T-cell (primary cell): ENCODE measurements around the gene AGTR1. TPM values are rescaled to one million over a fixed set of nuclear protein-coding genes. Genes with fewer than 3 reads are reported as not detected.

Source experiments
- ATAC-seq, 4 experiments: fragments of 200-7000 bp in 3 of 4; fragments of 150-1000 bp in 1 of 4; cut with Tn5 transposase; replicated peaks in 1 of 4; 1 replicate in 3 of 4; 2 replicates in 1 of 4; pipeline ENCODE4 v1.10.0; 2021; ENCODE audit warnings: moderate library complexity in 3 of 4, mild to moderate bottlenecking in 2 of 4, moderate number of reproducible peaks in 1 of 4
- CTCF ChIA-PET, 2 donors: fragments of 300-600 bp; sonication (Branson Sonifier 250); formaldehyde crosslinking; loops; one replicate each; lab custom pipeline; 2022; ENCODE audit warnings: antibody characterized with exemption in 2 of 2; lab: Charles Lee
- POLR2A ChIA-PET, 2 donors: fragments of 300-600 bp; sonication (Branson Sonifier 250); formaldehyde crosslinking; loops; one replicate each; lab custom pipeline; 2022; ENCODE audit warnings: antibody characterized with exemption in 2 of 2; lab: Charles Lee
- DNase-seq, 35 experiments: peaks; one replicate each; pipeline versions ENCODE4 v3.0.0 to v3.0.0-alpha.2; 2013 to 2023
- H3K27ac ChIP-seq: one replicate; pipeline ENCODE4 v1.5.1; 2013; ENCODE audit warnings: low read length
- H3K27me3 ChIP-seq, 2 experiments: replicated peaks in 1 of 2; 1 replicate in 1 of 2; 2 replicates in 1 of 2; pipeline versions ENCODE4 v1.6.1 to v1.7.0; 2013; ENCODE audit warnings: low read length in 1 of 2, mixed read lengths in 1 of 2; ENCODE audit not compliant: control insufficient read depth in 2 of 2, insufficient read depth in 2 of 2; ENCODE audit errors: extremely low read depth in 1 of 2
- H3K36me3 ChIP-seq, 2 donors: 1 replicate in 1 of 2; 2 replicates in 1 of 2; pipeline versions ENCODE4 v1.6.1 to v1.7.0; 2013; ENCODE audit warnings: low read length in 1 of 2; ENCODE audit not compliant: control insufficient read depth in 2 of 2, insufficient read depth in 1 of 2; ENCODE audit errors: extremely low read depth in 1 of 2
- H3K4me1 ChIP-seq, 2 experiments: 1 replicate in 1 of 2; 2 replicates in 1 of 2; pipeline versions ENCODE4 v1.6.1 to v1.7.0; 2013; ENCODE audit warnings: low read length in 2 of 2, mixed read lengths in 1 of 2; ENCODE audit not compliant: insufficient read depth in 2 of 2, control insufficient read depth in 1 of 2; ENCODE audit errors: extremely low read depth in 1 of 2
- H3K4me3 ChIP-seq, 2 donors: 1 replicate in 1 of 2; 2 replicates in 1 of 2; pipeline versions ENCODE4 v1.5.1 to v1.7.0; 2013; ENCODE audit warnings: mild to moderate bottlenecking in 2 of 2, low read length in 1 of 2, moderate library complexity in 1 of 2; ENCODE audit not compliant: control insufficient read depth in 1 of 2; ENCODE audit errors: extremely low read depth in 1 of 2
- H3K9me3 ChIP-seq: 2 replicates; pipeline ENCODE4 v1.7.0; 2013
- H3K27ac Mint-ChIP-seq, 2 donors: one replicate each; pipeline ENCODE4 v1.8.0; 2020 to 2021; ENCODE audit warnings: mild to moderate bottlenecking in 2 of 2, mixed read lengths in 2 of 2
- H3K27me3 Mint-ChIP-seq, 2 donors: one replicate each; pipeline ENCODE4 v1.8.0; 2021 to 2022; ENCODE audit warnings: mixed read lengths in 2 of 2
- H3K36me3 Mint-ChIP-seq: one replicate; pipeline ENCODE4 v1.8.0; 2021; ENCODE audit warnings: mixed read lengths
- H3K4me1 Mint-ChIP-seq, 3 donors: one replicate each; pipeline ENCODE4 v1.8.0; 2020 to 2022; ENCODE audit warnings: mixed read lengths in 3 of 3, mild to moderate bottlenecking in 1 of 3
- H3K4me3 Mint-ChIP-seq, 3 donors: one replicate each; pipeline ENCODE4 v1.8.0; 2020 to 2022; ENCODE audit warnings: mild to moderate bottlenecking in 3 of 3, mixed read lengths in 3 of 3, moderate library complexity in 3 of 3
- H3K9me3 Mint-ChIP-seq, 3 donors: one replicate each; pipeline ENCODE4 v1.8.0; 2020 to 2022; ENCODE audit warnings: mixed read lengths in 3 of 3
- WGBS: methylation state at CpG from one replicate; pipeline ENCODE4 v1.1.5; 2013; ENCODE audit warnings: missing lambda C conversion rate; ENCODE audit not compliant: insufficient coverage; 5-methylcytosine and 5-hydroxymethylcytosine counted together
- total RNA-seq, 35 experiments: library from RNA in 6 of 35; stranded (reverse) in 6 of 35; fragments of 120-200 nt in 1 of 35; gene quantifications; one replicate each; pipeline versions ENCODE4 v1.2.1 to v1.2.4 and lab custom pipeline; 2013 to 2026

Gene AGTR1
- total RNA-seq (not detected), total RNA-seq (lab: John Stamatoyannopoulos, UW) (0 reads per million in 29 experiments)
- total RNA-seq (2013), result 0.07 TPM

GRCh38 chr3:148697306-148698189 lies at the start of gene AGTR1:
TSS of gene AGTR1 (plus strand) at chr3:148697903. CDS start at chr3:148741036, 43,133 bp downstream.
- peaks cover 2 to 9% (median 4%) of the 10 kb centered on the region in 3 donors for H3K9me3 Mint-ChIP-seq
- ChIA-PET POLR2A (no interaction called here), CTCF (no interaction called here)
- Histone ChIP-seq H3K36me3 (no peaks in the 10 kb centered on the region), H3K9me3 (no peaks in the 10 kb centered on the region), H3K4me1 (no peaks in the 10 kb centered on the region), H3K4me3 (peak within 1 kb of the TSS in 1 of 2 donors; percentile 38), H3K27ac (no peak within 1 kb of the TSS), H3K27me3 (peaks cover 0 to 13% of the 10 kb centered on the region in 2 experiments)
- H3K4me3 Mint-ChIP-seq, result no peak within 1 kb of the TSS
- H3K36me3 Mint-ChIP-seq, result no peaks in the 10 kb centered on the region
- ATAC-seq (no peak), DNase-seq (no peak)
- no peak within 1 kb of the TSS for H3K27ac Mint-ChIP-seq
- 7% methylated on average over 54 of the region's 61 CpGs for WGBS
- peaks cover 21 to 27% of the 10 kb centered on the region in 2 donors for H3K27me3 Mint-ChIP-seq
- no peaks in the 10 kb centered on the region for H3K4me1 Mint-ChIP-seq

GRCh38 chr3:148648685-148649352 lies 48.9 kb upstream of the AGTR1 start:
- Mint-ChIP-seq H3K36me3 (no peaks in the 10 kb centered on the region), H3K27me3 (no peaks in the 10 kb centered on the region), H3K4me1 (no peaks in the 10 kb centered on the region), H3K27ac (no peak overlapping the region), H3K4me3 (no peak overlapping the region), H3K9me3 (peaks cover 0 to 2% (median 0%) of the 10 kb centered on the region in 3 donors)
- no peak overlapping the region for H3K27ac ChIP-seq
- DNase-seq, result no peak
- no peaks in the 10 kb centered on the region for H3K4me1 ChIP-seq
- WGBS, result no CpG with 5 or more reads among the region's 3 CpGs
- no peak for ATAC-seq
- no peak overlapping the region for H3K4me3 ChIP-seq
- no peaks in the 10 kb centered on the region for H3K36me3 ChIP-seq
- ChIA-PET POLR2A (no interaction called here), CTCF (no interaction called here)
- no peaks in the 10 kb centered on the region for H3K27me3 ChIP-seq
- H3K9me3 ChIP-seq, result no peaks in the 10 kb centered on the region

GRCh38 chr3:148651549-148651948 lies 46.2 kb upstream of the AGTR1 start:
- DNase-seq, result no peak
- Mint-ChIP-seq H3K36me3 (no peaks in the 10 kb centered on the region), H3K9me3 (peaks cover 0 to 4% (median 0%) of the 10 kb centered on the region in 3 donors), H3K27ac (no peak overlapping the region), H3K4me1 (no peaks in the 10 kb centered on the region), H3K27me3 (no peaks in the 10 kb centered on the region), H3K4me3 (no peak overlapping the region)
- H3K36me3 ChIP-seq, result no peaks in the 10 kb centered on the region
- POLR2A ChIA-PET, result no interaction called here
- H3K27ac ChIP-seq, result no peak overlapping the region
- no peaks in the 10 kb centered on the region for H3K4me1 ChIP-seq
- no peak overlapping the region for H3K4me3 ChIP-seq
- CTCF ChIA-PET, result no interaction called here
- ATAC-seq, result no peak
- H3K9me3 ChIP-seq, result no peaks in the 10 kb centered on the region
- H3K27me3 ChIP-seq, result no peaks in the 10 kb centered on the region
- no CpG with 5 or more reads among the region's 6 CpGs for WGBS

- ChIA-PET POLR2A (no interaction called here), CTCF (no interaction called here)
- Histone ChIP-seq H3K4me3 (no peak overlapping the region), H3K4me1 (no peaks in the 10 kb centered on the region), H3K36me3 (no peaks in the 10 kb centered on the region), H3K27ac (no peak overlapping the region), H3K27me3 (no peaks in the 10 kb centered on the region), H3K9me3 (no peaks in the 10 kb centered on the region)
- Mint-ChIP-seq H3K4me3 (no peak overlapping the region), H3K36me3 (no peaks in the 10 kb centered on the region), H3K27ac (no peak overlapping the region), H3K27me3 (no peaks in the 10 kb centered on the region), H3K9me3 (peaks cover 0 to 8% (median 4%) of the 10 kb centered on the region in 3 donors), H3K4me1 (no peaks in the 10 kb centered on the region)
- DNase-seq, result no peak
- no peak for ATAC-seq
- WGBS, result no CpG with 5 or more reads among the region's 4 CpGs
Measured at GRCh38 chr3:148654433-148654832, 43.3 kb upstream of the AGTR1 start.

- ATAC-seq, result no peak
- WGBS, result no CpG with 5 or more reads among the region's 4 CpGs
Measured at GRCh38 chr3:148657470-148657869, 40.2 kb upstream of the AGTR1 start.

GRCh38 chr3:148659512-148659911 lies 38.2 kb upstream of the AGTR1 start:
- Histone ChIP-seq H3K27me3 (no peaks in the 10 kb centered on the region), H3K4me1 (no peaks in the 10 kb centered on the region), H3K27ac (no peak overlapping the region), H3K9me3 (no peaks in the 10 kb centered on the region), H3K4me3 (no peak overlapping the region), H3K36me3 (no peaks in the 10 kb centered on the region)
- no CpG with 5 or more reads among the region's 1 CpG for WGBS
- Mint-ChIP-seq H3K36me3 (no peaks in the 10 kb centered on the region), H3K27me3 (no peaks in the 10 kb centered on the region), H3K4me3 (no peak overlapping the region), H3K4me1 (no peaks in the 10 kb centered on the region), H3K27ac (no peak overlapping the region), H3K9me3 (peaks cover 0 to 9% (median 4%) of the 10 kb centered on the region in 3 donors)
- ChIA-PET CTCF (no interaction called here), POLR2A (no interaction called here)
- DNase-seq, result no peak
- no peak for ATAC-seq

More at GRCh38 chr3:148657470-148657869, 40.2 kb upstream of the AGTR1 start:
- Histone ChIP-seq H3K4me3 (no peak overlapping the region), H3K36me3 (no peaks in the 10 kb centered on the region), H3K27me3 (no peaks in the 10 kb centered on the region), H3K4me1 (no peaks in the 10 kb centered on the region), H3K9me3 (no peaks in the 10 kb centered on the region), H3K27ac (no peak overlapping the region)
- Mint-ChIP-seq H3K27ac (no peak overlapping the region), H3K27me3 (no peaks in the 10 kb centered on the region), H3K4me3 (no peak overlapping the region), H3K9me3 (peaks cover 0 to 9% (median 4%) of the 10 kb centered on the region in 3 donors), H3K36me3 (no peaks in the 10 kb centered on the region), H3K4me1 (no peaks in the 10 kb centered on the region)
- ChIA-PET CTCF (no interaction called here), POLR2A (no interaction called here)
- no peak for DNase-seq
